ENCODE measurements around the gene PEMT. TPM values are rescaled to one million over a fixed set of nuclear protein-coding genes. Genes with fewer than 3 reads are reported as not detected.

The PEMT gene
- total RNA-seq, 1 donor from 2014 or later: 12.2 TPM

- POLR2A ChIA-PET: no interaction called here
- H3K27ac Mint-ChIP-seq: no peak overlapping the region
- no peak overlapping the region for H3K4me3 Mint-ChIP-seq
- peaks cover 7% of the 10 kb centered on the region for H3K36me3 Mint-ChIP-seq (ENCODE audit: low read depth)
- DNase-seq: no peak
- H3K4me1 Mint-ChIP-seq: peaks cover 15% of the 10 kb centered on the region
- no peak for TF ChIP-seq CTCF (IDR thresholded peaks at IDR 0.05)
- no peak for ATAC-seq (ENCODE audit: low read depth)
- no peaks in the 10 kb centered on the region for H3K9me3 Mint-ChIP-seq
- intact Hi-C loops (cut with micrococcal nuclease): loop anchor here (5.0 kb wide), 3 partner anchors 34 to 621 kb away; partner anchors contain the start of genes MED9 and TNFRSF13B
- CTCF ChIA-PET: no interaction called here
- no peaks in the 10 kb centered on the region for H3K27me3 Mint-ChIP-seq
Measured at GRCh38 chr17:17593222-17593620, 1.7 kb upstream of the PEMT start.

- no peak for TF ChIP-seq CTCF (IDR thresholded peaks at IDR 0.05)
- H3K27ac Mint-ChIP-seq: peak overlapping the region; percentile 84
- peaks cover 7% of the 10 kb centered on the region for H3K36me3 Mint-ChIP-seq (ENCODE audit: low read depth)
- peaks cover 15% of the 10 kb centered on the region for H3K4me1 Mint-ChIP-seq
- H3K9me3 Mint-ChIP-seq: no peaks in the 10 kb centered on the region
- POLR2A ChIA-PET: interaction anchor here (1.4 to 1.6 kb wide), 2 partner anchors 94 to 381 kb away, joined by 3 to 6 read pairs; partner anchors contain the start of genes DRC3 and TOM1L2
- H3K27me3 Mint-ChIP-seq: no peaks in the 10 kb centered on the region
- no peak for DNase-seq
- ATAC-seq (ENCODE audit: low read depth): no peak
- intact Hi-C loops (cut with micrococcal nuclease): loop anchor here (1.0 to 5.0 kb wide), 12 partner anchors 36 to 1054 kb away; partner anchors contain the start of genes ATPAF2, DRC3, DRG2 and FLCN
- peak overlapping the region; percentile 90 for H3K4me3 Mint-ChIP-seq
- CTCF ChIA-PET: interaction anchor here (1.2 kb wide), 1 partner anchor 94 kb away, joined by 4 read pairs; no protein-coding TSS in a partner anchor
Measured at GRCh38 chr17:17590883-17591354, 589 bp downstream of the PEMT start.

- intact Hi-C loops (cut with micrococcal nuclease): loop anchor here (2.0 to 5.0 kb wide), 5 partner anchors 37 to 1053 kb away; partner anchors contain the start of genes FLCN, MED9 and TNFRSF13B
- peaks cover 7% of the 10 kb centered on the region for H3K36me3 Mint-ChIP-seq (ENCODE audit: low read depth)
- POLR2A ChIA-PET: interaction anchor here (0.6 kb wide), 1 partner anchor 17 kb away, joined by 7 read pairs; no protein-coding TSS in a partner anchor
- H3K4me3 Mint-ChIP-seq: peak overlapping the region; percentile 90
- CTCF ChIA-PET: interaction anchor here (1.3 kb wide), 1 partner anchor 23 kb away, joined by 3 read pairs; no protein-coding TSS in a partner anchor
- ATAC-seq (ENCODE audit: low read depth) (no peak), DNase-seq (no peak)
- peak overlapping the region; percentile 32 for H3K27ac Mint-ChIP-seq
- H3K9me3 Mint-ChIP-seq: no peaks in the 10 kb centered on the region
- no peaks in the 10 kb centered on the region for H3K27me3 Mint-ChIP-seq
- TF ChIP-seq CTCF (IDR thresholded peaks at IDR 0.05): no peak
- H3K4me1 Mint-ChIP-seq: peaks cover 15% of the 10 kb centered on the region
Measured at GRCh38 chr17:17590141-17590751, 1.3 kb downstream of the PEMT start.

- no peak for DNase-seq
- ChIA-PET CTCF (no interaction called here), POLR2A (no interaction called here)
- TF ChIP-seq CTCF (IDR thresholded peaks at IDR 0.05): no peak
- peaks cover 7% of the 10 kb centered on the region for H3K36me3 Mint-ChIP-seq (ENCODE audit: low read depth)
- no peak overlapping the region for H3K4me3 Mint-ChIP-seq
- H3K27ac Mint-ChIP-seq: no peak overlapping the region
- no peak for ATAC-seq (ENCODE audit: low read depth)
- H3K27me3 Mint-ChIP-seq: no peaks in the 10 kb centered on the region
- no peaks in the 10 kb centered on the region for H3K9me3 Mint-ChIP-seq
- H3K4me1 Mint-ChIP-seq: peaks cover 15% of the 10 kb centered on the region
- intact Hi-C loops (cut with micrococcal nuclease): no loop called here
Measured at GRCh38 chr17:17587614-17588337, 3.7 kb downstream of the PEMT start.

- no peaks in the 10 kb centered on the region for H3K9me3 Mint-ChIP-seq
- H3K27ac Mint-ChIP-seq: no peak overlapping the region
- ATAC-seq (ENCODE audit: low read depth) (no peak), DNase-seq (no peak)
- ChIA-PET POLR2A (no interaction called here), CTCF (no interaction called here)
- no peaks in the 10 kb centered on the region for H3K4me1 Mint-ChIP-seq
- H3K36me3 Mint-ChIP-seq (ENCODE audit: low read depth): no peaks in the 10 kb centered on the region
- no peaks in the 10 kb centered on the region for H3K27me3 Mint-ChIP-seq
- H3K4me3 Mint-ChIP-seq: no peak overlapping the region
- intact Hi-C loops (cut with micrococcal nuclease): no loop called here
- TF ChIP-seq CTCF (IDR thresholded peaks at IDR 0.05): no peak
Measured at GRCh38 chr17:17582372-17582771, 9.1 kb downstream of the PEMT start.

Measured in activated B cell treated with CpG ODN at 0.5 μM for 24 hours (primary cell).